Lower leg skin (tissue), 3 donors: Measurements from ENCODE around the gene UBE2E2.

Experiments used
- POLR2A ChIP-seq, 2 donors: fragments of 450-650 bp; IDR thresholded peaks; one replicate each; pipeline ENCODE4 v1.6.1; 2016 to 2017; ENCODE audit warnings: antibody characterized with exemption in 2 of 2, mild to moderate bottlenecking in 1 of 2, moderate library complexity in 1 of 2
- TF ChIP-seq, protein P1 (sequence below), 3 donors: fragments of 450-650 bp; IDR thresholded peaks; one replicate each; pipeline ENCODE4 v1.5.1; 2016; ENCODE audit warnings: antibody characterized with exemption in 3 of 3, mild to moderate bottlenecking in 3 of 3, moderate library complexity in 2 of 3

DNA sequence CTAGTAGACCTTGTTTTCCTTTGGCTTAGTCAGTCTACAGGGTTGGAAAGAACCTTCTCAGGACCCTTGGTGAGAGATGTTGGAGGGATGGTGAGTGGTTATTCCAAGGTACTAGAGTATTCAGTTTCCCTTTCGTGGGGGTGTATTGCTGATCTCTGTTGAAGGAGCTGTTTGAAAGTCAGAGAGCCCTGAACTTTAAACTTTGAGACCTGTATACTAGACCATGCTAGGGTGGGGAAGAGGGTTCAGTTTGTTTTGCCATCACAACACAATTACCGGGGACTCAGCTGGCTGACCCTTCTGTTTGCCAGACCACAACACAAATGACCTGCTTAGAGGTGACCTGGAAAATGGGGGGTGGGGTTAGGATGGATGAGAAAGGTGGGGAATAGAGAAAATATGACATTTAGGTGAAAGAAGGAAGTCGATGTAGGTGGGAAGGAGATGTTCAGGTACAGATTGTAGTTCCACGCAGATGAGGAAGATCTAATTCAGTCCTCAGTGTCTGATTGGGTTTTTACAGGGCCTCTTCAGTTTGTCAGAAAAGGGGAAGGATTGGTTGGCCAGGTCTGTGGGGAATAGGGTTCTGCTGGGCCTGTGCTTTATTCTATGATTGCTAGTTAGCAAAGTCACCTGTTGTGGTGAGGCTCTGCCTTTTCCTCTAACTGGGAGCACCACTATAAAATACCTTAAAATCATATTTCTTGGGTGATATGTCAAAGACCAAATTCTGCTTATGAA is 6.8 kb downstream of the UBE2E2 start:
- TF ChIP-seq, protein P1, sequence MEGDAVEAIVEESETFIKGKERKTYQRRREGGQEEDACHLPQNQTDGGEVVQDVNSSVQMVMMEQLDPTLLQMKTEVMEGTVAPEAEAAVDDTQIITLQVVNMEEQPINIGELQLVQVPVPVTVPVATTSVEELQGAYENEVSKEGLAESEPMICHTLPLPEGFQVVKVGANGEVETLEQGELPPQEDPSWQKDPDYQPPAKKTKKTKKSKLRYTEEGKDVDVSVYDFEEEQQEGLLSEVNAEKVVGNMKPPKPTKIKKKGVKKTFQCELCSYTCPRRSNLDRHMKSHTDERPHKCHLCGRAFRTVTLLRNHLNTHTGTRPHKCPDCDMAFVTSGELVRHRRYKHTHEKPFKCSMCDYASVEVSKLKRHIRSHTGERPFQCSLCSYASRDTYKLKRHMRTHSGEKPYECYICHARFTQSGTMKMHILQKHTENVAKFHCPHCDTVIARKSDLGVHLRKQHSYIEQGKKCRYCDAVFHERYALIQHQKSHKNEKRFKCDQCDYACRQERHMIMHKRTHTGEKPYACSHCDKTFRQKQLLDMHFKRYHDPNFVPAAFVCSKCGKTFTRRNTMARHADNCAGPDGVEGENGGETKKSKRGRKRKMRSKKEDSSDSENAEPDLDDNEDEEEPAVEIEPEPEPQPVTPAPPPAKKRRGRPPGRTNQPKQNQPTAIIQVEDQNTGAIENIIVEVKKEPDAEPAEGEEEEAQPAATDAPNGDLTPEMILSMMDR (IDR thresholded peaks at IDR 0.05) = no peak
- TF ChIP-seq POLR2A (IDR thresholded peaks at IDR 0.05) = no peak
